Neutrophil (primary cell): ENCODE measurements around the gene DOK7.

Experiments
- H3K27ac ChIP-seq: fragments of 200-600 bp; sonication (generic); 2 replicates; pipeline ENCODE4 v1.5.1; 2016; ENCODE audit warnings: mild to moderate bottlenecking, moderate library complexity
- H3K27me3 ChIP-seq: fragments of 200-600 bp; sonication (generic); 2 replicates; pipeline ENCODE4 v1.6.0; 2016; ENCODE audit warnings: mild to moderate bottlenecking
- H3K36me3 ChIP-seq: fragments of 200-600 bp; sonication (generic); 2 replicates; pipeline ENCODE4 v1.5.1; 2017
- H3K4me1 ChIP-seq, 2 experiments: fragments of 200-600 bp in 1 of 2; sonication (generic) in 1 of 2; 1 replicate in 1 of 2; 2 replicates in 1 of 2; pipeline versions ENCODE4 v1.5.1 to v1.6.1; 2013 to 2016; ENCODE audit warnings: low read depth in 1 of 2, low read length in 1 of 2, mild to moderate bottlenecking in 1 of 2, moderate library complexity in 1 of 2; ENCODE audit not compliant: control insufficient read depth in 1 of 2, insufficient read depth in 1 of 2
- H3K4me3 ChIP-seq, 2 experiments: fragments of 200-600 bp in 1 of 2; sonication (generic) in 1 of 2; 1 replicate in 1 of 2; 2 replicates in 1 of 2; pipeline ENCODE4 v1.5.1; 2013 to 2016; ENCODE audit warnings: low read depth in 1 of 2, low read length in 1 of 2, mild to moderate bottlenecking in 1 of 2, moderate library complexity in 1 of 2
- H3K9me3 ChIP-seq: fragments of 200-600 bp; sonication (generic); 2 replicates; pipeline ENCODE4 v1.5.1; 2016
- TF ChIP-seq, protein P1 (sequence below): fragments of 200-600 bp; sonication (generic); IDR thresholded peaks from 2 replicates; pipeline ENCODE4 v1.5.1; 2016; ENCODE audit warnings: antibody characterized with exemption

Gene DOK7

DNA sequence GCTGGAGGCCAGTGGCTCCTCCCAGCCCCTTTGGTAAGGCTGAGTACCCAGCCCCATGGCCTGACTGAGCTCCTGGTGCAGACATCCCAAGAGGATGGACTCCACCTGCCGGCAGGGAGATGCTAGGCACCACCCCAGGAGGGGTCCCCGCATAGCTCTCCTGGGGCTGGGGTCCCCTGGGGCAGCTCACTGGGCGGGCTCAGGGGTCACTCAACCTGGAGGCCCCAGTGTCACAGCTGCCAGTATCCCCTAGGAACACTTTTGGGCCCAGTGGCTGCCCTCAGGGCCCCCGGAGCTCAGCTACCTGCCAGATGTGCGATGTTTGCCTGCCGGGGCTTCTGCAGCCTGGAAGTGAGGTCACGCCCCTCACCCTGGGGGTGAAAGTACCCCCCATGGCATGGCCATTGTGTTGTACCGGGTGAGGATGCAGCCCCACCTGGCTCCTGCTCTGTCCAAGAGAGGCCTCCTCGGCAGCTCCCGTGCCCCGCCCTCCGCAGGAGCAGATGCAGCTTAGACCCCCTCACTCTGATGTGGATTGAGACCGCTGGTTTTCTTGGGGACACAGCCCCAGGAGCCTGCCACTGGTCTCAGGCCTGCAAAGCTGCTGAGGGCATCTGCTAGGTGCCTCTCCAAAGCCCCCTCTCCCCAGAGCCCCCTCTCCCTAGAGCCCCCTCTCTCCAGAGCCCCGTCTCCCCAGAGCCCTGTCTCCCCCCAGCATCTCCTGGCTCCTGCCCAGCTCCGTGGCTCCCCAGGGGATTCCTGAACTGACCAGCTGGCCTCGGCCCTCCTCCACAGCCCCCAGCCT lies 28.0 kb upstream of the DOK7 start:
- Histone ChIP-seq H3K4me3 (no peak overlapping the region), H3K36me3 (no peaks in the 10 kb centered on the region), H3K27ac (no peak overlapping the region), H3K9me3 (no peaks in the 10 kb centered on the region), H3K4me1 (no peaks in the 10 kb centered on the region), H3K27me3 (no peaks in the 10 kb centered on the region)
- TF ChIP-seq, protein P1, sequence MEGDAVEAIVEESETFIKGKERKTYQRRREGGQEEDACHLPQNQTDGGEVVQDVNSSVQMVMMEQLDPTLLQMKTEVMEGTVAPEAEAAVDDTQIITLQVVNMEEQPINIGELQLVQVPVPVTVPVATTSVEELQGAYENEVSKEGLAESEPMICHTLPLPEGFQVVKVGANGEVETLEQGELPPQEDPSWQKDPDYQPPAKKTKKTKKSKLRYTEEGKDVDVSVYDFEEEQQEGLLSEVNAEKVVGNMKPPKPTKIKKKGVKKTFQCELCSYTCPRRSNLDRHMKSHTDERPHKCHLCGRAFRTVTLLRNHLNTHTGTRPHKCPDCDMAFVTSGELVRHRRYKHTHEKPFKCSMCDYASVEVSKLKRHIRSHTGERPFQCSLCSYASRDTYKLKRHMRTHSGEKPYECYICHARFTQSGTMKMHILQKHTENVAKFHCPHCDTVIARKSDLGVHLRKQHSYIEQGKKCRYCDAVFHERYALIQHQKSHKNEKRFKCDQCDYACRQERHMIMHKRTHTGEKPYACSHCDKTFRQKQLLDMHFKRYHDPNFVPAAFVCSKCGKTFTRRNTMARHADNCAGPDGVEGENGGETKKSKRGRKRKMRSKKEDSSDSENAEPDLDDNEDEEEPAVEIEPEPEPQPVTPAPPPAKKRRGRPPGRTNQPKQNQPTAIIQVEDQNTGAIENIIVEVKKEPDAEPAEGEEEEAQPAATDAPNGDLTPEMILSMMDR, result no peak

DNA sequence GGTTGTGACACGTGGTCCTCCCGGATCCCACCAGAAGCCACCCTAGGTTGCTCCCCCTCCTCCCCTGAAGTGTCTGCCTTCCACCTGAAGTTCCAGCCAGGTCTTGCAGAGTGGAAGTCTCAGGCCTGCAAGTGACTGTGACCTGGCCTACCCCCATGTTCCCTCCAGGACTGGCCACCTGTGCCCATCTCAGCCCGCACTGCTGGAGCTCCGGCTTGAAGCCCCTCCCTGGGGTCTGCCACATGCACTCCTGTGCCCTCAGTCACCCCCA lies 27.5 kb upstream of the DOK7 start:
- Histone ChIP-seq H3K27me3 (no peaks in the 10 kb centered on the region), H3K36me3 (no peaks in the 10 kb centered on the region), H3K27ac (no peak overlapping the region), H3K9me3 (no peaks in the 10 kb centered on the region), H3K4me3 (no peak overlapping the region), H3K4me1 (no peaks in the 10 kb centered on the region)
- TF ChIP-seq, protein P1, result no peak

- Histone ChIP-seq H3K36me3 (no peaks in the 10 kb centered on the region), H3K4me1 (no peaks in the 10 kb centered on the region), H3K27ac (no peak overlapping the region)
Measured at GRCh38 chr4:3436048-3436797, 26.9 kb upstream of the DOK7 start.

GRCh38 chr4:3436798-3437581 lies 26.1 kb upstream of the DOK7 start:
- H3K9me3 ChIP-seq, result no peaks in the 10 kb centered on the region
- no peaks in the 10 kb centered on the region for H3K4me1 ChIP-seq
- H3K27ac ChIP-seq, result no peak overlapping the region
- TF ChIP-seq, protein P1, result no peak
- H3K36me3 ChIP-seq, result no peaks in the 10 kb centered on the region
- H3K4me3 ChIP-seq, result no peak overlapping the region
- H3K27me3 ChIP-seq, result no peaks in the 10 kb centered on the region

More at GRCh38 chr4:3436048-3436797, 26.9 kb upstream of the DOK7 start:
- TF ChIP-seq, protein P1, result no peak
- Histone ChIP-seq H3K4me3 (no peak overlapping the region), H3K9me3 (no peaks in the 10 kb centered on the region), H3K27me3 (no peaks in the 10 kb centered on the region)

GRCh38 chr4:3437582-3437936 lies 25.5 kb upstream of the DOK7 start:
- TF ChIP-seq, protein P1, result no peak
- Histone ChIP-seq H3K9me3 (no peaks in the 10 kb centered on the region), H3K36me3 (no peaks in the 10 kb centered on the region), H3K4me3 (no peak overlapping the region), H3K27me3 (no peaks in the 10 kb centered on the region), H3K4me1 (no peaks in the 10 kb centered on the region), H3K27ac (no peak overlapping the region)
